Activated CD4-positive, alpha-beta memory T cell treated with anti-CD3 and anti-CD28 coated beads, Interleukin-2, amount 10 ng/mL, durations not matched to agents 7 days and 5 days (primary cell): ENCODE data around the gene GATAD2B. TPM values are rescaled to one million over a fixed set of nuclear protein-coding genes. Genes with fewer than 3 reads are reported as not detected.
A peak's percentile ranks its signal among the peaks of the same experiment; 100 is the strongest.

Experiments
- CTCF ChIA-PET: fragments of 350-600 bp; sonication (Branson Sonifier 250); formaldehyde crosslinking; loops from one replicate; lab custom pipeline; 2021; ENCODE audit warnings: antibody characterized with exemption, inconsistent platforms; lab: Charles Lee
- POLR2A ChIA-PET: fragments of 350-600 bp; sonication (Branson Sonifier 250); formaldehyde crosslinking; loops from one replicate; lab custom pipeline; 2021; ENCODE audit warnings: antibody characterized with exemption; lab: Charles Lee
- DNase-seq: peaks from one replicate; pipeline ENCODE4 v3.0.0-alpha.2; 2020
- H3K27ac Mint-ChIP-seq: one replicate; pipeline ENCODE4 v1.8.0; 2021; ENCODE audit warnings: mild to moderate bottlenecking, mixed read lengths
- H3K27me3 Mint-ChIP-seq: one replicate; pipeline ENCODE4 v1.8.0; 2021; ENCODE audit warnings: mixed read lengths
- H3K36me3 Mint-ChIP-seq: one replicate; pipeline ENCODE4 v1.8.0; 2021; ENCODE audit warnings: low read depth, mixed read lengths
- H3K4me1 Mint-ChIP-seq: one replicate; pipeline ENCODE4 v1.8.0; 2021; ENCODE audit warnings: mixed read lengths
- H3K4me3 Mint-ChIP-seq: one replicate; pipeline ENCODE4 v1.8.0; 2021; ENCODE audit warnings: mild to moderate bottlenecking, mixed read lengths
- H3K9me3 Mint-ChIP-seq: one replicate; pipeline ENCODE4 v1.8.0; 2021; ENCODE audit warnings: mixed read lengths
- total RNA-seq, 2 experiments: library from RNA; stranded (reverse); gene quantifications; one replicate each; pipeline ENCODE4 v1.2.3, GENCODE V29; 2021

Gene GATAD2B
- total RNA-seq, 2 experiments from 2014 or later: 70.8 to 71.1 TPM

DNA sequence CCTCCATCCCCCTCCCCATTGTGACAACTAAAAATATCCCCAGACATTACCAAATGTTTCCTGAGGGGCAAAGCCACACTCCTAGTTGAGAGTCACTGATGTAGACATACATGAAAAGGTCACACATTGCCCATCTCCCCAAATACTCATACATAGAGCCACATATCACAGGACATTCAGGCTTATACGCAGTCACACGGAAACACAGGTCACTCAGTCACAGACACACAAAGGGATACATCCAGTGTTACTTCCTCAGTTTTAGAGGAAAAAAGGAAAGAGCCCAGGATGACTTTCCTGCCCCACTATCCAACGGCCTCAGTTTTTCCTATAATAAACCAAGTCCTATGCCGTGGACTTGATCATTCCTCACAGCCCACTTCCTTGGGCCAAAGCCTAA, 38.6 kb upstream of the GATAD2B start:
- Mint-ChIP-seq H3K4me1 (peaks cover 62% of the 10 kb centered on the region), H3K9me3 (no peaks in the 10 kb centered on the region), H3K27me3 (no peaks in the 10 kb centered on the region), H3K36me3 (peaks cover 35% of the 10 kb centered on the region), H3K4me3 (peak overlapping the region; percentile 83), H3K27ac (peak overlapping the region; percentile 19)
- no peak for DNase-seq
- CTCF ChIA-PET: no interaction called here
- POLR2A ChIA-PET: interaction anchor here (4.6 kb wide), 1 partner anchor 16 kb away, joined by 44 read pairs; the partner anchor contains the start of gene DENND4B

DNA sequence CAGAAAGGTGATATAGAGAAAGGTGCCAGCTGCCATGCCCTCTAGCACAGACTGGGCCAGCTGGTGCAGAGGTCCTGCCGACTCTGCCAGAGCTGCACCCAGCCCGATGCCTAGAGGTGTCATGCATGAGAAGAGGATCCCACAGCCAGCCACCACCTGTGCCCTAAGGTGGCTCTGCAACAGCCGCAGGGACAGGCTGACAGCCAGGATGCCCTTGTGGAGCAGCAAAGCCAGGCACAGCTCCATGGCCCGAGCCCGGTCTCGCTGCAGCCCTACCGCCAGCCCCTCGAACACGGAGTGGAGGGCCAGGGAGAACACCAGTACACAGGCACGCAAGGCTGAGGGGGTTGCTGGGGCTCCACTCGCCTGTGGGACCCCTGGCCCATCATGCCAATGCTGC, 37.4 kb upstream of the GATAD2B start:
- peaks cover 60% of the 10 kb centered on the region for H3K4me1 Mint-ChIP-seq
- POLR2A ChIA-PET: interaction anchor here (1.2 to 4.6 kb wide), 2 partner anchors 15 to 30 kb away, joined by 3 to 44 read pairs; partner anchors contain the start of genes DENND4B and RPS27
- peaks cover 30% of the 10 kb centered on the region for H3K36me3 Mint-ChIP-seq
- H3K27me3 Mint-ChIP-seq: no peaks in the 10 kb centered on the region
- no peak overlapping the region for H3K27ac Mint-ChIP-seq
- no peak overlapping the region for H3K4me3 Mint-ChIP-seq
- no peak for DNase-seq
- CTCF ChIA-PET: no interaction called here
- no peaks in the 10 kb centered on the region for H3K9me3 Mint-ChIP-seq

DNA sequence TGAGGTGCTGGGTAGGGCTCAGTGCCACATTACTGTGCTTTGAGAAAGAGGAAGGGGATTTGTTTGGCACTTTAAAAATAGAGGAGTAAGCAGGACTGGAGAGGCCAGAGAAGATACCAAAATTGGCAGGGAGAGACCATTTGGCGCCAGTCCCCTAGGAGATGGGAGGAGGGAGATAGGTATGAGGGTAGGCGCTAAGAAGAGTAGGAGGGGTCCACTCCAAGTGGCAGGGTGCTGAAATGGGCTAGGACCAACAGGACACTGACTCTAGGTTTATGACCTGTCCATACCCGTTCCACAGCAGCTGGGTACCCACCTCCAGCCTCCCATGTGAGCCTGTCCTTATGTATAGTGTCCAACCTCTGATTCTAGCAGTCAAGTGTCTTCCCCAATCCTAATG, 36.7 kb upstream of the GATAD2B start:
- CTCF ChIA-PET: interaction anchor here (1.6 to 6.0 kb wide), 2 partner anchors 8 to 14 kb away, joined by 5 to 51 read pairs; partner anchors contain the start of genes CREB3L4 and DENND4B
- Mint-ChIP-seq H3K27me3 (no peaks in the 10 kb centered on the region), H3K27ac (no peak overlapping the region), H3K36me3 (peaks cover 34% of the 10 kb centered on the region), H3K9me3 (no peaks in the 10 kb centered on the region), H3K4me3 (no peak overlapping the region), H3K4me1 (peaks cover 62% of the 10 kb centered on the region)
- DNase-seq: no peak
- POLR2A ChIA-PET: interaction anchor here (0.7 to 7.3 kb wide), 5 partner anchors 7 to 37 kb away, joined by 3 to 112 read pairs (median 20); partner anchors contain the start of genes CREB3L4, DENND4B and GATAD2B

DNA sequence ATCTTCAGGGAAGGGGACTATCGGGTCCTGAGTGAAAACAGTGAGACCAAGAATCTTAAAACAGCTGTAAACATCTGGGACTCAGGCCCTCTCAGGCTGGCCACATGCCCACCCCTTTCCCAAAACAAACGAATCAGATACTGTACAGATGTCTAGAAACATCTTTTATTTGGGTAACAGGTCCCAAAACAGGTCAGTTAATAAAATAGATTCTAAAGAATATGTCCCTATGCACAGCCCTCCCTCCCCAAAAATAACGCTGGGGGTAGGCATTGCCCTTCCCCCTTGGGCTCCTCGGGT, 36.1 kb upstream of the GATAD2B start:
- H3K9me3 Mint-ChIP-seq: no peaks in the 10 kb centered on the region
- peaks cover 63% of the 10 kb centered on the region for H3K4me1 Mint-ChIP-seq
- peak overlapping the region; percentile 96 for H3K4me3 Mint-ChIP-seq
- H3K36me3 Mint-ChIP-seq: peaks cover 40% of the 10 kb centered on the region
- DNase-seq: no peak
- peak overlapping the region; percentile 95 for H3K27ac Mint-ChIP-seq
- POLR2A ChIA-PET: interaction anchor here (0.7 to 7.3 kb wide), 7 partner anchors 8 to 175 kb away, joined by 3 to 112 read pairs (median 20); partner anchors contain the start of genes CREB3L4, DENND4B, GATAD2B and JTB
- CTCF ChIA-PET: interaction anchor here (1.3 to 6.0 kb wide), 3 partner anchors 8 to 28 kb away, joined by 5 to 51 read pairs (median 5); partner anchors contain the start of genes CREB3L4 and DENND4B
- H3K27me3 Mint-ChIP-seq: no peaks in the 10 kb centered on the region

DNA sequence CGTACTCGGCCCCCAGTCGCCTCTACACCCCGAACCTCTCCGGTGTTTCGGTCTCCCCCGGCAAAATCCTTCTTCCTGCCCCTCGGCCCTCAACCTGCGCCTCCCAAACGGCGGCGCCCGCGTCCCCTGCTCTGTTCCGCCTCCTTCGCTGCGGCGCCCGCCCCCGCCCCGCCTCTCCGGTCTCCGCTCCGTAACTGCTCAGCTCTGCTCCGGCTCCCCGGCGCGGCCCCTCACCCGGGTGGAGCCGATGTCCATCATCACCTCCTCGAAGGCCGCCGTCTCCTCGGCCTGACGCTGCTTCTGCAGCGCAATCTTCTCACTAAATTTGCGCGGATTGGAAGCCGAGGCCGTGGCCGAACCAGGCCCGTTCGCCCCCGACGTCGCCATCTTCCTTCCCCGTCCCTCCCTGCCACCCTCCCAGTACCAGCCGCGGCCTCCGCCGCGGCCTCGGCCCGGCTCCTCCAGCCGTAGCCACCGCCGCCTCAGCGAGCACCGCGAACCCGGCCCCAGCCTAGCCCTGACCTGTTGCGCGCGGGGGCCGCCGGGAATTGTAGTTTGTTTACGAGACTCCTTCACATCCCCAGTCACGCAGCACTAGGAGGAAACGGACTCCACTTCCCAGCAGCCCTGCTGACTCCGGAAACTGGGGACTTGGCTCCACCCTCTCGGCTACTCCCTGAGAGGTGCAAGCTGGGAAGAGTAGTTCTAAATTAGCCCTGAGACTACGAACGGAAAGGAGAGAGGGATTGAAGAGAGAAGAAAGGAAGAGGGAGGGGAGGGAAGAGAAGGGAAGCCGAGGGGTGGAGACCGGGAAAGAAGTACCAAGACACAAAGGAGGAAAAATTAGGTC, 35.6 kb upstream of the GATAD2B start, which contains the start of gene CRTC2:
Gene CRTC2 (minus strand): TSS at position 502 of the 850 bp plus-strand sequence. CDS start 115 bp downstream, at position 387.
- H3K27ac Mint-ChIP-seq: peak within 1 kb of the TSS; percentile 95

DNA sequence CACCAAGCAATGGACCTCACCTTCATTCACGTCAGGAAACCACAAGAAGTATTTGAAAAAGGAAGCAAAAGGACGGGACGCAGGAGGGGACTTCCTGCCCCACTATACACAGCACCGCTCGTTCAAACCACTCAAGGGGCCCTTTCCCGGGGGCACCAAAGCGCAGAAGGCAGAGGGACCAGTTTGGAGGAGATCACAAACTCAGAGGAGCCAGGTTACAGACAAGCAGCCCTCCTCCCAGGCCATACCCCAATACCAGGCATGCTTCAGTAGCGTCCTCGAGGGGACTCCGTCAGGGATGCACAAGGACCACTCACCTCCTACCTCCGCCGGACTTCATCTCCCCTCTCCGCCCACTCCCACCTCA, 35.0 kb upstream of the GATAD2B start:
- CTCF ChIA-PET: interaction anchor here (1.3 to 6.0 kb wide), 4 partner anchors 9 to 29 kb away, joined by 5 to 51 read pairs (median 10); partner anchors contain the start of genes CREB3L4, DENND4B and RAB13

More for the DNA sequence above, 35.6 kb upstream of the GATAD2B start, which contains the start of gene CRTC2:
- no peaks in the 10 kb centered on the region for H3K9me3 Mint-ChIP-seq
- peaks cover 60% of the 10 kb centered on the region for H3K4me1 Mint-ChIP-seq
- DNase-seq: peak; percentile 99
- peaks cover 45% of the 10 kb centered on the region for H3K36me3 Mint-ChIP-seq
- CTCF ChIA-PET: interaction anchor here (1.3 to 6.0 kb wide), 3 partner anchors 9 to 29 kb away, joined by 5 to 51 read pairs (median 5); partner anchors contain the start of genes CREB3L4 and DENND4B
- peak within 1 kb of the TSS; percentile 96 for H3K4me3 Mint-ChIP-seq
- POLR2A ChIA-PET: interaction anchor here (0.6 to 7.3 kb wide), 9 partner anchors 8 to 175 kb away, joined by 3 to 112 read pairs (median 11); partner anchors contain the start of genes CREB3L4, DENND4B, GATAD2B and JTB
- H3K27me3 Mint-ChIP-seq: no peaks in the 10 kb centered on the region

DNA sequence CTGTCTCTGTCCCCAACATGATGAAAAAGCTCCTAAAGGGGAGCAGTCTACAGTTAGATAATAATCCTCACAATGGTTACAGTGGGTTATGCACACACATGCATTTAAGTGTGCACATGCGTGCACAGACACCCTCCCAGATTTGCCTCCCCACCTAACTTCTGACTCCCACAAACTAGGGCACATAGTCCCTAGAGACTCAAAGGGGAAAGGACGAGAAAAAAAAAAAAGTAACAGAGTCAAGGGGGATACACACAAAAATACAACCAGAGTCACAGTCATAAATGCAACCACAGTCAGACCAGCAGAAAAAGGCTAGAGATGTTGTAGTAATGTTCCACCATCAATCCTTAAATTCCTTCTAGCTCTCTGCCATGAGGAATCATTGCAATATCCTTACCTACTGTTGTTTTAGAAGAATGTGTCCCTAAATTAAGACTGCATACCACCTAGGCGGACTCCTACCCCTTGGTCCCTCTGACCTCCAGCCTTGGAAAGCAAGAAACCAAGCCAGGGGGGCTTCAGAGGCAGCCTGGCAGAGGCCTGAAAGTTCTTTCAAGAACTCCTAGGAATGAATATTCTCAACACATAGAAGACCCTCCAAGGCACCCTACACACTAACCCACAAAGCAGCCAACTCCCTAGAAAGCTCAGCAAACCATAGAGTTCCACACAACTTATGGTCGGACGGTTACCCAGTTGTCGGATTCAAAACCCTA, 34.4 kb upstream of the GATAD2B start:
- CTCF ChIA-PET: interaction anchor here (1.4 to 6.0 kb wide), 4 partner anchors 10 to 35 kb away, joined by 5 to 51 read pairs (median 10); partner anchors contain the start of genes CREB3L4, DENND4B and RAB13
- H3K27me3 Mint-ChIP-seq: no peaks in the 10 kb centered on the region
- POLR2A ChIA-PET: interaction anchor here (0.6 to 7.3 kb wide), 9 partner anchors 9 to 379 kb away, joined by 3 to 112 read pairs (median 11); partner anchors contain the start of genes CREB3L4, DENND4B, GATAD2B and JTB
- no peaks in the 10 kb centered on the region for H3K9me3 Mint-ChIP-seq
- H3K36me3 Mint-ChIP-seq: peaks cover 49% of the 10 kb centered on the region
- DNase-seq: no peak
- H3K4me3 Mint-ChIP-seq: peak overlapping the region; percentile 96
- peaks cover 55% of the 10 kb centered on the region for H3K4me1 Mint-ChIP-seq
- peak overlapping the region; percentile 95 for H3K27ac Mint-ChIP-seq

More for the DNA sequence above, 35.0 kb upstream of the GATAD2B start:
- Mint-ChIP-seq H3K27me3 (no peaks in the 10 kb centered on the region), H3K4me1 (peaks cover 61% of the 10 kb centered on the region), H3K36me3 (peaks cover 47% of the 10 kb centered on the region), H3K9me3 (no peaks in the 10 kb centered on the region), H3K4me3 (peak overlapping the region; percentile 96), H3K27ac (peak overlapping the region; percentile 95)
- POLR2A ChIA-PET: interaction anchor here (0.6 to 7.3 kb wide), 10 partner anchors 9 to 380 kb away, joined by 3 to 112 read pairs (median 8); partner anchors contain the start of genes CREB3L4, DENND4B, GATAD2B and JTB
- DNase-seq: peak; percentile 55

DNA sequence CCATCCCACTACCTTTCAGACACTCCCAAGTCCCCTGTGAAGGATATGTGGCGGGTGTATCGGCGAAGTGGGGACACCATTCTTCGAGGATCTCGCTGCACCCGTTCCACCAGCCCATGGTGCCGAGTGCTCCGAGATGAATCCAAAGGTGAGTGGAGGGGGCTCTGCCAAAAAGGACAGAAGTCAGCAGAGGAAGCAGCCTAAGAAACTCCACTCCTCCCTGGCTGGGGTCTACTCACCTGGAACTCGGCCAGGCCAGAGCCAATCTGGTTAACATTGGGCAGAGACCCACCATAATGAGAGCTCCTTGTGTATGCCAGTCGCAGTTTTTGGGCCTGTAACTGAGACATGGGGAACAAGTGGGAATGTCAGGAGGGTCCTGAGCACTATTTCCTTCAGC, 32.1 kb upstream of the GATAD2B start:
- Mint-ChIP-seq H3K4me1 (peaks cover 44% of the 10 kb centered on the region), H3K4me3 (no peak overlapping the region), H3K27me3 (no peaks in the 10 kb centered on the region), H3K9me3 (no peaks in the 10 kb centered on the region), H3K36me3 (peaks cover 59% of the 10 kb centered on the region), H3K27ac (no peak overlapping the region)
- POLR2A ChIA-PET: interaction anchor here (0.7 to 7.3 kb wide), 4 partner anchors 8 to 35 kb away, joined by 3 to 112 read pairs (median 44); partner anchors contain the start of genes CREB3L4, DENND4B and SLC39A1
- no peak for DNase-seq
- CTCF ChIA-PET: interaction anchor here (6.0 kb wide), 1 partner anchor 9 kb away, joined by 51 read pairs; the partner anchor contains the start of gene DENND4B

DNA sequence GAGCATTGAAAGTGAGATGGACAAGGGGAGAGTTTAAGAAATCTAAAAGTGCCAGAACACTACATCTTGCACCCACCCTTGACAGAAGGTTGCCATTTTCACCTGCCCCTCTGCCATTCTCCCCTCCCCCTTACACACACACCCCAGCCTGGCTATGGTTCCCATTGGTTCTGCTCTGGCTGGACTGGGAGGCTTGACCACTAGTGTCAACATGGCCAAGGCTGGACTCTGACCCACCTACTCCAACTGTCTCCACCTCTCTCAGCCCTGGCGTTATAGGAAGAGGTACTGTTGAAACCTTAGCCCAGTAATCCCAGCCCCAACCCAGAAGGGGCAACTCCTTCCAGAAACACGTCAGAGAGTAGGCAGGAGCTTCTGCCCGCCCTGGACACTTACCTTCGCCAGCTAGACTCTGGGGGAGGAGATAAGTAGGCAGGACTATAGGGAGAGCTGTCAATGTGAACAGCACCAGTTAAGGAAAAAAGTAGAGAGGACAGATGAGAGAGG, 31.1 kb upstream of the GATAD2B start:
- CTCF ChIA-PET: interaction anchor here (1.1 to 6.0 kb wide), 2 partner anchors 8 to 33 kb away, joined by 3 to 51 read pairs; partner anchors contain the start of genes DENND4B and RAB13
- H3K9me3 Mint-ChIP-seq: no peaks in the 10 kb centered on the region
- H3K27me3 Mint-ChIP-seq: no peaks in the 10 kb centered on the region
- POLR2A ChIA-PET: interaction anchor here (0.6 to 7.3 kb wide), 5 partner anchors 8 to 36 kb away, joined by 3 to 112 read pairs (median 3); partner anchors contain the start of genes CREB3L4, DENND4B and SLC39A1
- DNase-seq: no peak
- peak overlapping the region; percentile 44 for H3K27ac Mint-ChIP-seq
- peaks cover 37% of the 10 kb centered on the region for H3K4me1 Mint-ChIP-seq
- no peak overlapping the region for H3K4me3 Mint-ChIP-seq
- peaks cover 61% of the 10 kb centered on the region for H3K36me3 Mint-ChIP-seq

DNA sequence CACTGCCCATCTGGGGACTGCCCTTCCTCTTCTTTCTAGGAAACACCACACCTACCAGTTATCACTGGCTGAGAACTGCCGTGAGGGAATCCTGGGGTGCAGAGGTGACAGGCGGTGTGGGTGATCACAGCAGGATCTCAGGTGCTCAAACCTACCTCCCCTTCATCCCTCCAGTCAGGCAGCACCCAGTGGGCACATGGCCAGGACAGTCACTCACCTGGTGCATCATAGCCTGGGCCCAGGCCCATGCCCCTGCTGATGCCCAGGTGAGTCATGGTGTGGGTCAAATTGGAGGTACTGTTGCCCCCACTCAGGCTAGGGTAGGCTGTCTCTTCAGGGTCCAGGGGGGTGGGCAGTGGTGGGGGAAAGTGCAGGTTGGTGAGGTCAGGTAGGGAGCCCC, 29.0 kb upstream of the GATAD2B start:
- POLR2A ChIA-PET: no interaction called here
- no peak overlapping the region for H3K4me3 Mint-ChIP-seq
- no peak for DNase-seq
- H3K27ac Mint-ChIP-seq: no peak overlapping the region
- no peaks in the 10 kb centered on the region for H3K9me3 Mint-ChIP-seq
- CTCF ChIA-PET: no interaction called here
- peaks cover 65% of the 10 kb centered on the region for H3K36me3 Mint-ChIP-seq
- peaks cover 32% of the 10 kb centered on the region for H3K4me1 Mint-ChIP-seq
- H3K27me3 Mint-ChIP-seq: no peaks in the 10 kb centered on the region

DNA sequence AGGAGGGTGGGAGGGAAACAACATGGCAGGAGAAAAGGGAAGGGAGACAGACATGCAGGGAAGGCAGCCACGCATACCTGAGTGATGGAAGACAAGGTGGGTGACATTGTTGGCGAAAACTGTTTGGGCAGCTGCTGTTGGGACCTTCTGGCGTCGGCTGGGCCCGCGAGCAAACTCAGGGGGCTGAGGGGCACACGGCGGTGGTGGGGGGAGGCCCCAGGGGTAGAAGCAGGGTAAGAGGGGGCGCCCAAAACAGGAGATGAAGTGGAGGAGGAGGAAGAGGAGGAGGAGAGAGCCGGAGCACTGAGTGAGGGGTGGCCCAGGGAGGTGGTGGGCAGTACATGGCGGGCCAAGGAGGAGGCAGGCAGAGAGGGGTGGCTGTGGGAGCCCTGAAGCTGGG, 28.4 kb upstream of the GATAD2B start:
- Mint-ChIP-seq H3K36me3 (peaks cover 66% of the 10 kb centered on the region), H3K27me3 (no peaks in the 10 kb centered on the region), H3K27ac (no peak overlapping the region), H3K4me3 (no peak overlapping the region), H3K4me1 (peaks cover 28% of the 10 kb centered on the region), H3K9me3 (no peaks in the 10 kb centered on the region)
- POLR2A ChIA-PET: interaction anchor here (0.6 to 1.3 kb wide), 3 partner anchors 11 to 28 kb away, joined by 3 read pairs; partner anchors contain the start of gene JTB
- DNase-seq: no peak
- CTCF ChIA-PET: interaction anchor here (1.0 kb wide), 1 partner anchor 36 kb away, joined by 3 read pairs; no protein-coding TSS in a partner anchor
